GM18861 (cell line): ENCODE data around the gene SFTA2.
A peak's percentile ranks its signal among the peaks of the same experiment; 100 is the strongest.
"Not testable (repeated sequence)": the region's sequence is repeated elsewhere in the genome, so short reads cannot be mapped to it uniquely, and the experiment has no call there.

Experiments used
- ATAC-seq: cut with Tn5 transposase; IDR thresholded peaks from one replicate; pipeline ENCODE4 v1.9.1; 2021; ENCODE audit not compliant: unreplicated experiment

Gene SFTA2

DNA sequence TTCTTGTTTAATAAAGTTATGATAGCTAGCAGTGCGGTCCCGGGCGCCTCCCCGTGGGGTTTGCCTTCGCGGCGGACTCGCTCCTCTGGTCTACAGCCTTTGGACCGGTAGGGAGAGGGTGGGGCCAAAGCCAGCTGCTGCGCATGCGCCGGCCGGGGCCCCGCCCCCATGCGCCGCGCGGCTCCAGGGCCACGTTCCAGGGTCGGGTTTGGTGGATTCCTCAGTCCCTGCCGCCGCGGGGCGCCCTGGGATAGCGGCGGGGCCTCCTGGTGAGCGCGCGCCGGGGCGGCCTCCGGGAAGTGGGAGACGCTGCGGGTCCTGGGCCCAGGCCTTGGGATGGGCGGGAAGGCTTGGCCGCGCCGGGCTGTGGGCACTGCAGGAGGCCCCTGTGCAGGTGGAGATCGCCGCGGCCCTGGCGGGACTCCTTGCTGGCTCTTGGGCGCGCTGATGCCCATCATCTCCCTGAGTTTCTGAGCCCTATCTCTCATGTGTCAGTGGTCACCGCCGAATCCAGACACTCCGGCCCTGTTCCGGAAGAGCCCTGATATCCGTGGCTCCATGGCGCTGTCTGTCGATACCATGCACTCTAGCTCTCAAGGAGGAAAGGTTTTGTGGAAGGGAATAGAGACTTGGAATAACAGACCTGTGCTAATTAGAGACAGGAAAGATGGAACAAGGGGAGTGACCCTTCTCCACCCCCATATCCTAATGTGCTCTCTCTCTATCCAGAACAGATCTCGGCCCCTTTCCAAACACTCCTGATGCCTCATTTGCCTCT is 17.7 kb downstream of the SFTA2 start, which contains the start of gene VARS2:
VARS2 (plus strand) TSS at position 163 of the 778 bp plus-strand sequence; CDS start at position 762, 599 bp downstream.
- ATAC-seq = peak; percentile 70

- no peak for ATAC-seq
Observed at GRCh38 chr6:30913721-30914075, 18.3 kb downstream of the SFTA2 start.

DNA sequence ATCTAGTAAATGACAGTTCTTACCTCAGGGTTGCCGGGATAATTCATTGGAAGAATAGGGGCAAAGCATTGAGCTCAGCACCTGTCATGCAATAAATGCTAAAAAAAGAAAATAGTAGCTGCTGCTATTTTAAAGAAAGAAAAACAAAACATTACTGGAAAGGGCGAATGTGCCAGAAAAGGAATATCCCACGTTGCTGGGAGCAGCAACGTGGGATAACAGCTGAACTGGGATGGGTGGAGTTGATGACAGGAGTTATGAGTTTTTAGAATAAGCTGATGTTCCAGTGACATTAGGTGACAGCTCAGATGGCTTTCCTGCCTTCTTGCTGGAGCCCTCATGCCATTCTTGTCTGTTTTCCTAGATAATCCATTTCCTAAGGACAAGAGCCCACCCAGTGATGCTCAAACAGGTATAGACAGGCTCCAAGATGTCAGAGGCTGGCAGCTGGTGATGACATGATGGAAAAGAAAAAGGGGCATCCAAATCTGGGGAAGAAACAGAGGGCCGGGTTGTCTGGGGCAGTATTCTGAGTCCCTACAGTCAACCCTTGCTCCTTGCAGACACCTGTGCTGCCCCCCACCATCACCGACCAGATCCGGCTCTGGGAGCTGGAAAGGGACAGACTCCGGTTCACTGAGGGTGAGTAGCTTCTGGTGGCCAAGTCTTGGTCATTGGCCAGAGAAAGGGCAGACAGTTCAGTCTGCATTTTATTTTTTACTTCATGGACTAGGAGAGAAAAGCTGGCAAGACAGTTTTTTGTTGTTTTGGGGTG is 19.0 kb downstream of the SFTA2 start:
- no peak for ATAC-seq

DNA sequence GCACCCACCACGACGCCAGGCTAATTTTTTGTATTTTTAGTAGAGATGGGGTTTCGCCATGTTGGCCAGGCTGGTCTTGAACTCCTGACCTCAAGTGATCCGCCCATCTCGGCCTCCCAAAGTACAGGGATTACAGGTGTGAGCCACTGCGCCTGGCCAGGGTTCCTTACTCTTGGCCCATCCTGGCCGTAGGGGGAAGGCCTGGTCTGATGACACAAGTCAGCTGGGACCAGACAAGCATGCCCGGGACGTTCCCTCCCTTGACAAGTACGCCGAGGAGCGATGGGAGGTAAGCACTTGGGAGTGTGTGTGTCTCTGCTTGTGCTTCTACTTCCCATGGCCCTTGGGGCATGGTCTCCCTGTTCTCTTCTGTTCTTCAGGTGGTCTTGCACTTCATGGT is 21.5 kb downstream of the SFTA2 start:
- ATAC-seq = not testable (repeated sequence)

DNA sequence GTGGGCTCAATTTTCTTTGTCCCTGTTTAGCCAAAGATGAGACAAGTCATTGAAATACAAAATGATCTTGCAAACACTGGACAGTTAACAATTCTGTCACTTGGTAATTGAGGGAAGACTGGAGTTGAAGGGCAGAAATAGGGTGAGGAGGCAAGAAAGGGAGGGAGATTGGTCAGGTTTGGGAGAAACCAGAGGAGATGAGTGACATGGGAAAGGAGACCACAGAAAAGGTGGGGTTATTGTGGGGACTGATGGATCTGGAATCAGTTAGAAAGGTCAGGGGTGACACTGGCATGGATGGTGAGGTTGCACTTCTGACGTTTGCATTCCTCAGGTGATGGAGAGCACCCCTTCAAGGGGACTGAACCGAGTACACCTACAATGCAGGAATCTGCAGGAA is 23.3 kb downstream of the SFTA2 start:
- ATAC-seq = no peak

- peak; percentile 92 for ATAC-seq
Observed at GRCh38 chr6:30907758-30908591, 24.0 kb downstream of the SFTA2 start, which contains the start of gene GTF2H4. TSS of gene GTF2H4 (plus strand) at chr6:30908207.

DNA sequence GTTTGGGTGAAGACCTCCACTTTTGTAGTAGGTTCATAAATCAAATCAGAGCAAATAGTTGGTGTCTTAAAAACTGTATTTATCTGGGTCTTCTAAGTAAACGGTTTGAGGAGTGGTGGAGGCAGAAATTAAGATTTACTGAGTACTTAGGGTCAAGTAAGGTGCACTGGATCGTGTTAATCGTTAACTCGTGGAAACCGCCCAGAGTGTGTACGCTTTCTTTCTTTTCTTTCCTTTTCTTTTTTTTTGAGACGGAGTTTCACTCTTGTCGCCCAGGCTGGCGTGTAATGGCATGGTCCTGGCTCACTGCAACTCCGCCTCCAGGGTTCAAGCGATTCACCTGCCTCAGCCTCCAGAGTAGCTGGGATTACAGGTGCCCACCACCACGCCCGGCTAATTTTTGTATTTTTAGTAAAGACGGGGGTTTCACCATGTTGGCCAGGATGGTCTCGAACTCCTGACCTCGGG is 24.6 kb downstream of the SFTA2 start:
- ATAC-seq = not testable (repeated sequence)

- ATAC-seq = no peak
Observed at GRCh38 chr6:30903236-30903635, 28.7 kb downstream of the SFTA2 start.

GRCh38 chr6:30902709-30903108 is 29.3 kb downstream of the SFTA2 start:
- no peak for ATAC-seq

DNA sequence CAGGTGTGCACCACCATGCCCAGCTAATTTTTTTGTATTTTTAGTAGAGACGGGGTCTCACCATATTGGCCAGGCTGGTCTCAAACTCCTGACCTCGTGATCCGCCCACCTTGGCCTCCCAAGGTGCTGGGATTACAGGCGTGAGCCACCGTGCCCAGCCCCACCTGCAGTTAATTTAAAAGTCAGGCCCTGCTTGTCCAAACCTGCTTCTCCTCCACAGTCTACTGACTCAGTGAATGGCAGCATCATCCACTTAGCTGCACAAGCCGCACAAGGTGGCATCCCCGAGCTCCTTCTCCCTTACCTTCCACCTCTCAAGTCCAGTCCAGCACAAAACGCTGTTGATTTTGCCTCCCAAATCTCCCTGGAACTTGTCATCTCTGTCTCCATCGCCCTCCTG is 29.8 kb downstream of the SFTA2 start:
- ATAC-seq = not testable (repeated sequence)

- ATAC-seq = no peak
Observed at GRCh38 chr6:30901436-30901835, 30.5 kb downstream of the SFTA2 start.

DNA sequence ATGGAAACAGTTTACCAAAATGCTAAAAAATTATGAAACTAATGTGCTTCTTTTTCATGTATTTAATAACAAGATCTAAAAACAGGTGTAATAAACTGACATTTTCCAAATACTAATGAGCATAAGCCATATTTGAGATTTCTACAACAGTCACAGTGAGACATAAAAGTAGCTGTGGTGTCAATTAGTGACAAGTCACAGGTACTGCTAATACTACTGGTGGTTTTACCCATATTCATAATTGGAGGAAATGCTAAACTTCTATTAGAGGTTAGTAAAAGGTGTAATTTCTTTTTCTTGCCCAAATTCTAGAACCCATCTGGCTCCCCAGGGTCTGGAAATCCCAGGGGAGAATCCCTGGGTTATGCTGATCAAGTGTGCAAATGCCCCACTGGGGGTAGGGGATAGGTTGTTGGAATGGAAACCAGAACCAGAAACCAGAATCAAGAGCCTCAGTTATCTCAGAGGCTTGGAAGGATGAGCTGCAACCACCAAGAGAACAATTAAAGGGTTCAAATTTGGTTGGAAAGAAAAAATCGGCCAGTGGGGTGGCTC is 31.0 kb downstream of the SFTA2 start:
- no peak for ATAC-seq

DNA sequence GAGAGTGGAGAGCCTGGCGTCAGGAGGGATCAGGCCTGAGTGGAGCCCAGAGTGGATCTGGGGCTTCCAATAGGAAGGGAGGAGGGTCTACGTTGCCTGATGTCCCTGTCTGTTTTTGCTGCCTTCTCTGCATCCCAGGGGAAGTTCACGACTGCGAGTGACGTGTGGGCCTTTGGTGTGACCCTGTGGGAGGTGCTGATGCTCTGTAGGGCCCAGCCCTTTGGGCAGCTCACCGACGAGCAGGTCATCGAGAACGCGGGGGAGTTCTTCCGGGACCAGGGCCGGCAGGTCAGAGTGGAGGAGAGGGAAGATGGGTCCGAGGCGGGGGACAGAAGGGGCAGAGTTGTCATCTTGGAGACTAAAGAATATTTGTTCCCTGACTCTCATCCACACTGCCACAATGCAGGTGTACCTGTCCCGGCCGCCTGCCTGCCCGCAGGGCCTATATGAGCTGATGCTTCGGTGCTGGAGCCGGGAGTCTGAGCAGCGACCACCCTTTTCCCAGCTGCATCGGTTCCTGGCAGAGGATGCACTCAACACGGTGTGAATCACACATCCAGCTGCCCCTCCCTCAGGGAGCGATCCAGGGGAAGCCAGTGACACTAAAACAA is 33.1 kb downstream of the SFTA2 start:
- ATAC-seq = no peak

GRCh38 chr6:30897882-30898281 is 34.1 kb downstream of the SFTA2 start:
- ATAC-seq = no peak

GRCh38 chr6:30896541-30896940 is 35.4 kb downstream of the SFTA2 start:
- ATAC-seq = no peak

- no peak for ATAC-seq
Observed at GRCh38 chr6:30895343-30895742, 36.6 kb downstream of the SFTA2 start.

DNA sequence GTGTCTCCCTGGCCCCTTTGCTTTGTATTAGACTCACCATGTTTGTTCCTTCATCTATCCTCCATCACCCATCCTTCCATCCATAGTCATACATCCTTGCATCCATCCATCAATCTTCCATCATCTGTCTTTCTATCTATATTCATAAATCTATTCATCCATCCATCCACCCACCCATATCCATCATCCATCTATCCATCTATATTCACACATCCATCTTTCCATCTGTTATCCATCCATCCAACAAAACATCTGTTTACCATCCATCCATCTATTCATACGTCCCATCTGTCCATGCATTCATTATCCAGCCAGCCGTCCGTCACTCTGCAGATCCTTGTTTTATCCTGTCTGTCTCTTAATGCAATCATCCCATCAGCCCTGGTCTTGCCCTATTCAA is 37.0 kb downstream of the SFTA2 start:
- ATAC-seq = no peak

- ATAC-seq = no peak
Observed at GRCh38 chr6:30894381-30894780, 37.6 kb downstream of the SFTA2 start.

DNA sequence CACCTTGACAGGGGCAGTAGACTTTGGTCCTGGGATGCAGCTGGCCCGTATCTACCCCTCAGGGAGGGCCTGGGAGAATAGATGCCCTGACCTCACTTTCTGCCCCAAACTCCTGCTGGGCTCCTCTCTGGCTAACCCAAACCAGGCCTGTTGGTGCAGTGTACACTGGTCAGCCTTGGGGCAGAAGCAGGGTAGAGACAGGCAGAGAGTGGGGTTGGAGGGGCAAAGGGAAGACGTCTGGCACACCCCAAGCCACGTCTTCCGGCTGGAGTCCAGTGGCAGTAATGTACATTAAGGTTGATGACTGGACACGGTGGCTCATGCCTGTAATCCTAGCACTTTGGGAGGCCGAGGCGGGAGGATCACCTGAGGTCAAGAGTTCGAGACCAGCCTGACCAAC is 38.3 kb downstream of the SFTA2 start:
- ATAC-seq = no peak

DNA sequence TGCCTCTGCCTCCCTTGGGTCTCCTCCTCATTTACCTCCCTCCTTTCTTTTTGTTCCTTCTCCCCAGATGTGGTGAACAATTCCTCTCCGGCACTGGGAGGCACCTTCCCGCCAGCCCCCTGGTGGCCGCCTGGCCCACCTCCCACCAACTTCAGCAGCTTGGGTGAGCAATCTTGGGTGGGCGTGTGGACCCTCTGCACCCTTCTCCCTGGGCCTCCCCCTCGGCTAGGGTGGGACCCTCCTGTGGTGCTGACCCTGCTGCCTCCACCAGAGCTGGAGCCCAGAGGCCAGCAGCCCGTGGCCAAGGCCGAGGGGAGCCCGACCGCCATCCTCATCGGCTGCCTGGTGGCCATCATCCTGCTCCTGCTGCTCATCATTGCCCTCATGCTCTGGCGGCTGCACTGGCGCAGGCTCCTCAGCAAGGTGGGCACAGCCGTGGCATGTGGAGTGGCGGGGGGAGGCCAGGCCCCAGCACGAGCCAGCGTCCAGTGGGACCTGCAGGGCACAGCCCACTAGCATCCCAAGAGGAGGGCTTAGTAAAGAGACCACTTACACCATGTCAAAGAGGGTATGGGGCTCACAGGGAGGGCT is 38.9 kb downstream of the SFTA2 start:
- ATAC-seq = no peak
